ENCODE results near the gene MED23.

DNA sequence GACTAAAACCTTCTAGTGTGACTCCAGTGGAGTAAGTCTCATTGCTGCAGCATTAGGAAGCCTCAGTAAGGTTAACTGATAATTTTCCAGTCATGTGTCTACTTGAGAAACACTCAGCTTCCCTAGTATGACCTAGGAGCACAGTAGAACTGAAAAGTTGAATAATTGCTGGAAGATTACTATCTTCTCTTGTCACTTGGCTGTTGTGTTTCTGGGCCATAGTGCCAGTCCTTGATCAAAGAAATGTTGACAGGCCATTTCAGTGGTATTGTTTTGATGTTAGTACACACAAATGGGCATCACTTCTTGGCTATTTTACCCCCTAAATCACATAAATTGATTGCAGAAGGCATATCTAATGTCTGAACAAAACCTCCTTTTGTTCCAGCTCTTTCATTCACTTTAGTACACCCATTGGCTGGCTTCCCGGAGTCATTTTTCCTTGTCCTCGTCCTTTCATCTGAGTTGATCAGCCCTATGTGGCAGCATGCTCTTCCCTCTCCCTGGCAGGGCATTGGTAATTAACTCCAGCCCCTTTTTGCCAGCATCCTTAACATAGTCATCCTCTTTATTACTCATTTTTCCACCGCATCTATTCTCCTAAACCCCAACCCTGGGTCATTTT lies 15.1 kb upstream of the MED23 start:
- no peak for TF ChIP-seq POLR2A (IDR thresholded peaks at IDR 0.05; ENCODE audit: extremely low read depth, insufficient read length)
- TF ChIP-seq, protein P1, sequence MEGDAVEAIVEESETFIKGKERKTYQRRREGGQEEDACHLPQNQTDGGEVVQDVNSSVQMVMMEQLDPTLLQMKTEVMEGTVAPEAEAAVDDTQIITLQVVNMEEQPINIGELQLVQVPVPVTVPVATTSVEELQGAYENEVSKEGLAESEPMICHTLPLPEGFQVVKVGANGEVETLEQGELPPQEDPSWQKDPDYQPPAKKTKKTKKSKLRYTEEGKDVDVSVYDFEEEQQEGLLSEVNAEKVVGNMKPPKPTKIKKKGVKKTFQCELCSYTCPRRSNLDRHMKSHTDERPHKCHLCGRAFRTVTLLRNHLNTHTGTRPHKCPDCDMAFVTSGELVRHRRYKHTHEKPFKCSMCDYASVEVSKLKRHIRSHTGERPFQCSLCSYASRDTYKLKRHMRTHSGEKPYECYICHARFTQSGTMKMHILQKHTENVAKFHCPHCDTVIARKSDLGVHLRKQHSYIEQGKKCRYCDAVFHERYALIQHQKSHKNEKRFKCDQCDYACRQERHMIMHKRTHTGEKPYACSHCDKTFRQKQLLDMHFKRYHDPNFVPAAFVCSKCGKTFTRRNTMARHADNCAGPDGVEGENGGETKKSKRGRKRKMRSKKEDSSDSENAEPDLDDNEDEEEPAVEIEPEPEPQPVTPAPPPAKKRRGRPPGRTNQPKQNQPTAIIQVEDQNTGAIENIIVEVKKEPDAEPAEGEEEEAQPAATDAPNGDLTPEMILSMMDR (IDR thresholded peaks at IDR 0.05; ENCODE audit: low read depth, low read length) = no peak
